CD4-positive, alpha-beta memory T cell (primary cell): ENCODE results near the gene RECQL5. TPM values are rescaled to one million over a fixed set of nuclear protein-coding genes. Genes with fewer than 3 reads are reported as not detected.
A peak's percentile ranks its signal among the peaks of the same experiment; 100 is the strongest.
"Not testable (repeated sequence)": the region's sequence is repeated elsewhere in the genome, so short reads cannot be mapped to it uniquely, and the experiment has no call there.

Experiments used
- CTCF ChIA-PET: fragments of 350-600 bp; sonication (Branson Sonifier 250); formaldehyde crosslinking; loops from one replicate; lab custom pipeline; 2021; ENCODE audit warnings: inconsistent platforms; ENCODE audit not compliant: partially characterized antibody; lab: Charles Lee
- POLR2A ChIA-PET: fragments of 350-600 bp; sonication (Branson Sonifier 250); formaldehyde crosslinking; loops from one replicate; lab custom pipeline; 2021; ENCODE audit not compliant: partially characterized antibody; lab: Charles Lee
- DNase-seq, 5 donors: peaks; one replicate each; pipeline versions ENCODE4 v3.0.0 to v3.0.0-alpha.2; 2020 to 2022; ENCODE audit warnings: mixed read lengths in 1 of 5
- H3K27ac ChIP-seq: one replicate; pipeline ENCODE4 v1.7.0; 2013; ENCODE audit warnings: low read depth, low read length
- H3K27me3 ChIP-seq: 2 replicates; pipeline ENCODE4 v1.7.0; 2013; ENCODE audit warnings: mild to moderate bottlenecking, low read length, moderate library complexity; ENCODE audit not compliant: insufficient read depth
- H3K36me3 ChIP-seq: 2 replicates; pipeline ENCODE4 v1.7.0; 2013; ENCODE audit warnings: mild to moderate bottlenecking, low read length, moderate library complexity; ENCODE audit not compliant: insufficient read depth
- H3K4me1 ChIP-seq: 2 replicates; pipeline ENCODE4 v1.7.0; 2013; ENCODE audit warnings: mild to moderate bottlenecking, low read length, moderate library complexity; ENCODE audit not compliant: insufficient read depth
- H3K4me3 ChIP-seq, 2 donors: one replicate each; pipeline ENCODE4 v1.7.0; 2013; ENCODE audit warnings: low read length in 2 of 2, mild to moderate bottlenecking in 1 of 2
- H3K9me3 ChIP-seq, 2 donors: one replicate each; pipeline ENCODE4 v1.7.0; 2013; ENCODE audit warnings: low read length in 2 of 2, control low read depth in 1 of 2; ENCODE audit not compliant: control insufficient read depth in 1 of 2
- H3K27ac Mint-ChIP-seq, 7 donors: one replicate each; pipeline ENCODE4 v1.8.0; 2020 to 2021; ENCODE audit warnings: mixed read lengths in 7 of 7, mild to moderate bottlenecking in 6 of 7, inconsistent platforms in 3 of 7, moderate library complexity in 3 of 7
- H3K27me3 Mint-ChIP-seq, 2 donors: one replicate each; pipeline ENCODE4 v1.8.0; 2020 to 2021; ENCODE audit warnings: mixed read lengths in 2 of 2
- H3K36me3 Mint-ChIP-seq, 2 donors: one replicate each; pipeline ENCODE4 v1.8.0; 2020 to 2021; ENCODE audit warnings: mixed read lengths in 2 of 2, inconsistent platforms in 1 of 2, mild to moderate bottlenecking in 1 of 2
- H3K4me1 Mint-ChIP-seq, 4 donors: one replicate each; pipeline ENCODE4 v1.8.0; 2020 to 2021; ENCODE audit warnings: mixed read lengths in 4 of 4, mild to moderate bottlenecking in 1 of 4
- H3K4me3 Mint-ChIP-seq, 8 donors: one replicate each; pipeline ENCODE4 v1.8.0; 2020 to 2021; ENCODE audit warnings: mixed read lengths in 8 of 8, mild to moderate bottlenecking in 7 of 8, moderate library complexity in 6 of 8, inconsistent platforms in 3 of 8
- H3K9me3 Mint-ChIP-seq, 8 donors: one replicate each; pipeline ENCODE4 v1.8.0; 2020 to 2021; ENCODE audit warnings: mixed read lengths in 8 of 8, mild to moderate bottlenecking in 5 of 8, inconsistent platforms in 3 of 8, moderate library complexity in 1 of 8
- intact Hi-C: fragments of 100-400 bp; cut with micrococcal nuclease; formaldehyde crosslinking; loops from one replicate; pipeline ENCODE4 v1.15.1; 2023
- polyA plus RNA-seq, 2 donors: library from polyadenylated mRNA; unstranded; fragments of 300-500 nt; fragmentation: Illumina TruSeq; gene quantifications; one replicate each; pipeline ENCODE4 v1.2.3, GENCODE V29; 2021
- total RNA-seq, 2 experiments: library from RNA; stranded (reverse); gene quantifications; one replicate each; pipeline ENCODE4 v1.2.3, GENCODE V29; 2021

The RECQL5 gene
- total and polyA plus RNA-seq, 4 experiments from 2014 or later = 6.4 to 59.1 (median 37.5) TPM

DNA sequence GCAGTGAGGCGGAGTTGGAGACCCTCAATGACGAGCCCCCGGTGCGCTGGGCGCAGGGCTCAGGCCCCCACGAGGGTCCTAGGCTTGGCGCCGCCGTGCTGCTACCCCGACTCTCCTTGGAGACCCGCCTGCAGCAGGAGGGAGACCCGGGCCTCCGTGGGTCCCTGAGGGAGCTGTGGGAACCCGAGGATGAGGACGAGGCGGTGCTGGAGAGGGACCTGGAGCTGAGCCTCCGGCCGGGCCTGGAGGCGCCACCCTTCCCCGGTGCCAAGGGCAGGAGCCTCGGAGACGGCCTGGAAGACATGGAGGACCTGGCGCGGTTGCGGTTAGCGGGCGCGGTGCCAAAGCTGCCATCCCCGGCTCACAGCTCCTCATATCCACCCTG lies 77.0 kb downstream of the RECQL5 start:
- ChIA-PET POLR2A (interaction anchor here (0.8 to 2.2 kb wide), 5 partner anchors 65 to 265 kb away, joined by 3 to 9 read pairs (median 3); partner anchors contain the start of genes LLGL2, TSEN54 and WBP2), CTCF (interaction anchor here (0.8 to 3.4 kb wide), 13 partner anchors 8 to 167 kb away, joined by 3 to 23 read pairs (median 4); partner anchors contain the start of genes SMIM5, TMEM94 and TSEN54)
- DNase-seq = no peak
- peak overlapping the region in 3 of 7 donors; percentile 63 to 82 (median 70) for H3K27ac Mint-ChIP-seq
- H3K36me3 ChIP-seq = no peaks in the 10 kb centered on the region
- no peak overlapping the region for H3K27ac ChIP-seq
- no peaks in the 10 kb centered on the region for H3K36me3 Mint-ChIP-seq
- peaks cover 0 to 4% of the 10 kb centered on the region in 2 donors for H3K27me3 Mint-ChIP-seq
- peaks cover 0 to 4% (median 0%) of the 10 kb centered on the region in 8 donors for H3K9me3 Mint-ChIP-seq
- peaks cover 18% of the 10 kb centered on the region for H3K4me1 ChIP-seq
- H3K9me3 ChIP-seq = no peaks in the 10 kb centered on the region
- no peak overlapping the region for H3K4me3 ChIP-seq
- peak overlapping the region in 2 of 8 donors; percentile 45 to 47 for H3K4me3 Mint-ChIP-seq
- no peaks in the 10 kb centered on the region for H3K27me3 ChIP-seq
- intact Hi-C loops = loop anchor here (1.0 to 2.0 kb wide), 3 partner anchors 65 to 164 kb away; partner anchors contain the start of genes LLGL2 and TSEN54
- peaks cover 0 to 6% (median 3%) of the 10 kb centered on the region in 4 donors for H3K4me1 Mint-ChIP-seq

DNA sequence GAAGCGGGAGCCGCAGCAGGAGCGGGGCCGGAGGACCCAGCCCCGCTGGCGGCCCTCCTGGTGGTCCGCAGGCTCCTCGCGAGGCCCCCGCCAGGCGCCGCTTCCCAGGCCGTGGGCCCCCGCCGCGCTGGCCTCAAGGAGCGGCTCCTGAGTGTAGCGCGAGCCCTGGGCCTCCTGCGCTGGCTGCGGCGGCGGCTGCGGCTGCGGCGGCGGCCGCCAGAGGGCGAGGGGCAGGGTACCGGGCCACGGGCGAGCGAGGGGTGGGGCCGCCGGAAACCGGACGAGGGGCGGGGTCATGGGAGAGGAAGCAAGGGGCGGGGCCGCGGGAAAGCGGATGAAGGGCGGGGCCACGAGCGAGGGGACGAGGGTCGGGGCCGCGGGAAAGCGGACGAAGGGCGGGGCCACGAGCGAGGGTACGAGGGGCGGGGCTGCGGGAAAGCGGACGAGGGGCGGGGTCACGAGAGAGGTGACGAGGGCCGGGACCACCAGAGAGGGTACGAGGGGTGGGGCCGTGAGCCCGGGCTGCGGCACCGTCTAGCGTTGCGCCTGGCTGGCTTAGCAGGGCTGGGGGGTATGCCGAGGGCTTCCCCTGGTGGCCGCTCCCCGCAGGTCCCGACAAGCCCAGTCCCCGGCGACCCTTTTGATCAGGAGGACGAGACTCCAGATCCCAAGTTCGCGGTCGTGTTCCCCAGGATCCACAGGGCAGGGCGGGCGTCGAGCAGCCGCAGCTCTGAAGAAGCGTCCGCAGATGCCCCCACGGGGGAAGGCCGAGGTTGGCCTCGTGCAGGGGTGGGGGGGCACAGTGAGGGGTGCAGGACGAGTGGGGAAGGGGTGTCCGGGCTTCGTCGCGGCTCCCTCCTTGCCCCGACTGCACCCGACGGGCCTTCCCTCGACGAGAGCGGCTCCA lies 77.7 kb downstream of the RECQL5 start:
- Histone ChIP-seq H3K36me3 (no peaks in the 10 kb centered on the region), H3K27ac (no peak overlapping the region), H3K4me1 (peaks cover 18% of the 10 kb centered on the region), H3K4me3 (peak overlapping the region in 1 of 2 donors; percentile 41), H3K27me3 (no peaks in the 10 kb centered on the region), H3K9me3 (no peaks in the 10 kb centered on the region)
- no peaks in the 10 kb centered on the region for H3K36me3 Mint-ChIP-seq
- POLR2A ChIA-PET = interaction anchor here (1.0 to 2.3 kb wide), 13 partner anchors 54 to 266 kb away, joined by 3 to 22 read pairs (median 4); partner anchors contain the start of genes LLGL2, TMEM94, TSEN54 and WBP2
- H3K27me3 Mint-ChIP-seq = peaks cover 0 to 4% of the 10 kb centered on the region in 2 donors
- intact Hi-C loops = loop anchor here (1.0 to 2.0 kb wide), 3 partner anchors 64 to 163 kb away; partner anchors contain the start of genes LLGL2 and TSEN54
- peaks cover 0 to 3% (median 0%) of the 10 kb centered on the region in 8 donors for H3K9me3 Mint-ChIP-seq
- peaks cover 0 to 6% (median 3%) of the 10 kb centered on the region in 4 donors for H3K4me1 Mint-ChIP-seq
- CTCF ChIA-PET = interaction anchor here (0.7 to 3.4 kb wide), 11 partner anchors 10 to 161 kb away, joined by 3 to 23 read pairs (median 5); partner anchors contain the start of gene TSEN54
- H3K27ac Mint-ChIP-seq = peak overlapping the region in 5 of 7 donors; percentile 57 to 88 (median 86)
- peak; percentile 85 to 93 (median 92) for DNase-seq
- peak overlapping the region; percentile 68 to 83 (median 78) for H3K4me3 Mint-ChIP-seq

DNA sequence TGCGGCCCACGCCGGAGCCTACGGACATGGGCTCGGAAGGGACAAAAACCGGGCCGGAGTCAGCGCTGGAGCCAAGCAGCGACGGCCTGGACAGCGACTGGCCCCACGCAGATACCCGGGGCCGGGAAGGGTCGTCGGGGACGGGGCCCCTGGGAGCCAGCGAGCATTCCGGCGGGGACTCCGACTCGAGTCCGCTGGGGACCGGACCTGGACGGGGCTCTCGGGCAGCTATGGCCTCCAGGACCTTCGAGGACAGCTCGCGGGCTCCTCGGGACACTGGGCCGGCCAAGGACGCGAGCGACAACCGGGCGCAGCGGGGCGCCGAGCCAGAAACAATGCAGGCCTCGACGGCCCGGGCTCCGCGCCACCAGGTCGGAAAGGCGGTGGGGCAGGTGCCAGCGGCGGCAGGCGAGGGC lies 78.3 kb downstream of the RECQL5 start:
- no peak overlapping the region for H3K27ac Mint-ChIP-seq
- Histone ChIP-seq H3K36me3 (no peaks in the 10 kb centered on the region), H3K9me3 (no peaks in the 10 kb centered on the region), H3K27ac (peak overlapping the region; percentile 10), H3K27me3 (no peaks in the 10 kb centered on the region), H3K4me3 (peak overlapping the region in 1 of 2 donors; percentile 35), H3K4me1 (peaks cover 18% of the 10 kb centered on the region)
- peak overlapping the region in 3 of 8 donors; percentile 46 to 70 (median 48) for H3K4me3 Mint-ChIP-seq
- no peak for DNase-seq
- H3K9me3 Mint-ChIP-seq = peaks cover 0 to 3% (median 0%) of the 10 kb centered on the region in 8 donors
- H3K4me1 Mint-ChIP-seq = peaks cover 0 to 6% (median 3%) of the 10 kb centered on the region in 4 donors
- ChIA-PET POLR2A (interaction anchor here (1.0 to 2.3 kb wide), 11 partner anchors 53 to 266 kb away, joined by 3 to 22 read pairs (median 4); partner anchors contain the start of genes LLGL2, TMEM94 and TSEN54), CTCF (interaction anchor here (0.7 to 1.4 kb wide), 6 partner anchors 10 to 161 kb away, joined by 3 to 5 read pairs (median 4); partner anchors contain the start of gene TSEN54)
- no peaks in the 10 kb centered on the region for H3K36me3 Mint-ChIP-seq
- intact Hi-C loops = loop anchor here (1.0 to 2.0 kb wide), 3 partner anchors 64 to 162 kb away; partner anchors contain the start of genes LLGL2 and TSEN54
- H3K27me3 Mint-ChIP-seq = peaks cover 0 to 4% of the 10 kb centered on the region in 2 donors

DNA sequence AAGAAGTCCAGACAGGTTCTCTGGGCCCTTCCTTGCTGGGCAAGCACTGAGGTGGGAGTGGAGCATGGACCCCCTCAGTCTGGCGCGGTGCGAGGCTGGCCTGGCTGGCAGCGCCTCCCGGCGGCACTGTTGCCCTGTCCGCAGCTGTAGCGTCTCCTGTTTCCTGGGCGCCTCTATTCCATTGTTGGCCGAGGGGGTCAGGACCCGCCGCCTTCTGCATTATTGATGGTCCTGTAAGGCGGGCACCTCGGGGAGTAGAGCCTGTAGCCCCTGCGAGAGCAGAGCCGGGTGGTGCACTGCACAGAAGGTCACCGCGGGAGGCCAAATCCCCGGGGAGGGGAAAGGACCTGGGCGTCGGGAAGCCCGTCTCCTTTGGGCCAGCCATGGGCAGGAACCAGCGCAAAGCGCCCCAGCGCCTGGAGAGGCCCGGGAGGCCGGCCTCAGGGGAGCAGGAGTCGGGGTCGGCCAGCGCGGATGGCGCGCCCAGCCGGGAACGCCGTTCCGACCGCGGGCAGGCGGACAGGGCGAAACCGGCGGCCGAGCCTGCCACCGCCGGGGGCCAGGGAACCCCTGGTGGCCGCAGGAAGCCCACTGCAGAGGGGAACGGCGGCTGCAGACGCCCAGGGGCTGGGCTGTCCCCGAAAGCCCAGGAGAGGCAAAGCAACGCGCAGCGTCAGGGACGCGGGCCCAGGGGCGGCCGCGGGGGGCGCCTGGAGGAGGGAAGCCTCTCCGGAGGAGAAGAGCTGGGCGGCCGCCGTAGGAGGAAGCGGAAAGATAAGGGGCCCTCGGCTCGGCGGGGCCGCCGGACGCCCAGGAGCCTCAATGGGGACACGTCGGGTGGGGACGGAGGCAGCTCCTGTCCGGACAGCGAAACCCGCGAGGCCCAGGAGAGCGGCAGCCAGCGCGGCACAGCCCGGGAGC lies 79.0 kb downstream of the RECQL5 start, which contains the start of gene MYO15B:
MYO15B (plus strand) TSS at position 126 of the 921 bp plus-strand sequence; CDS start at position 384, 258 bp downstream.
- Mint-ChIP-seq H3K9me3 (peaks cover 0 to 3% (median 0%) of the 10 kb centered on the region in 8 donors), H3K4me1 (peaks cover 0 to 6% (median 3%) of the 10 kb centered on the region in 4 donors), H3K27me3 (peaks cover 0 to 4% of the 10 kb centered on the region in 2 donors), H3K36me3 (no peaks in the 10 kb centered on the region), H3K27ac (peak within 1 kb of the TSS in 4 of 7 donors; percentile 29 to 52 (median 48)), H3K4me3 (peak within 1 kb of the TSS; percentile 36 to 70 (median 52))
- no peaks in the 10 kb centered on the region for H3K27me3 ChIP-seq
- H3K27ac ChIP-seq = peak within 1 kb of the TSS; percentile 10
- H3K36me3 ChIP-seq = no peaks in the 10 kb centered on the region
- intact Hi-C loops = loop anchor here (2.0 kb wide), 1 partner anchor 63 kb away; the partner anchor contains the start of gene LLGL2
- ChIA-PET CTCF (interaction anchor here (0.7 to 1.4 kb wide), 6 partner anchors 9 to 160 kb away, joined by 3 to 5 read pairs (median 4); partner anchors contain the start of gene TSEN54), POLR2A (interaction anchor here (1.0 to 2.3 kb wide), 11 partner anchors 53 to 265 kb away, joined by 3 to 22 read pairs (median 4); partner anchors contain the start of genes LLGL2, TMEM94 and TSEN54)
- H3K4me1 ChIP-seq = peaks cover 18% of the 10 kb centered on the region
- peak within 1 kb of the TSS in 1 of 2 donors; percentile 35 for H3K4me3 ChIP-seq
- peak in 4 of 5 donors; percentile 34 to 59 (median 46) for DNase-seq
- H3K9me3 ChIP-seq = no peaks in the 10 kb centered on the region

DNA sequence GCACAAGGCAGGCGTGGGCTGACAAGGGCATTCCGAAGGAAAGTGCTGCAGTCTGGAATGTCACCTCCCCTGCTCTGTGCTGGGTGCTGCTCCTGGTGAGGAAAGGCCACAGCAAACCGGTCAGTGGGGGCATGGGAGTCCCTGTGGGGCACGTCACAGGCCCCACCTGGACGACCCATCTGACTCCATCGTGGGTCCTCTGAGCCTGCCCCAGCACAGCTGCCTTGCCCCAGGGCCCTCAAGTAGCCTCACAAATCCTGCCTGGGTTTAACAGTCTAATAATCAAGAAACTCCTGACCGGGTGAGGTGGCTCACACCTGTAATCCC lies 82.1 kb downstream of the RECQL5 start:
- no peak overlapping the region for H3K4me3 ChIP-seq
- peaks cover 0 to 5% (median 0%) of the 10 kb centered on the region in 8 donors for H3K9me3 Mint-ChIP-seq
- peaks cover 17% of the 10 kb centered on the region for H3K4me1 ChIP-seq
- H3K27me3 ChIP-seq = no peaks in the 10 kb centered on the region
- peak overlapping the region in 1 of 7 donors; percentile 48 for H3K27ac Mint-ChIP-seq
- no peak overlapping the region for H3K27ac ChIP-seq
- CTCF ChIA-PET = interaction anchor here (1.4 kb wide), 1 partner anchor 169 kb away, joined by 5 read pairs; no protein-coding TSS in a partner anchor
- peaks cover 0 to 12% of the 10 kb centered on the region in 2 donors for H3K27me3 Mint-ChIP-seq
- peaks cover 5 to 9% (median 7%) of the 10 kb centered on the region in 4 donors for H3K4me1 Mint-ChIP-seq
- POLR2A ChIA-PET = no interaction called here
- no peak for DNase-seq
- H3K4me3 Mint-ChIP-seq = no peak overlapping the region
- intact Hi-C loops = no loop called here
- H3K9me3 ChIP-seq = no peaks in the 10 kb centered on the region
- no peaks in the 10 kb centered on the region for H3K36me3 Mint-ChIP-seq
- H3K36me3 ChIP-seq = no peaks in the 10 kb centered on the region

DNA sequence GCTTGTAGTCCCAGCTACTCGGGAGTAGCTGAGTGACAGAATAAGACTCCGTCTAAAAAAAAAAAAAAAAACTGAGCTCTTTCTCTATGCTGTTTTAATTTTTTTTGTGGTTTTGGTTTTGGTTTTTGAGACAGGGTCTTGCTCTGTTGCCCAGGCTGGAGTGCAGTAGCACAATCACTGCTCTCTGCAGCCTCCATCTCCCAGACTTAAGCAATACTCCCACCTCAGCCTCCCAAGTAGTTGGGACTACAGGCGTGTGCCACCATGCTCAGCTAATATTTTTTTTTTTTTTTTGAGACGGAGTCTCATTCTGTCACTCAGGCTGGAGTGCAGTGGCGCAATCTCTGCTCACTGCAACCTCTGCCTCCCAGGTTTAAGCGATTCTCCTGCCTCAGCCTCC lies 83.8 kb downstream of the RECQL5 start:
- CTCF ChIA-PET = interaction anchor here (1.1 to 1.2 kb wide), 2 partner anchors 14 to 20 kb away, joined by 3 to 4 read pairs; no protein-coding TSS in a partner anchor
- H3K27ac ChIP-seq, H3K4me1 ChIP-seq, DNase-seq, intact Hi-C loops, H3K9me3 ChIP-seq, H3K27me3 ChIP-seq, H3K4me1 Mint-ChIP-seq, H3K36me3 ChIP-seq, H3K9me3 Mint-ChIP-seq, H3K4me3 Mint-ChIP-seq, H3K4me3 ChIP-seq, H3K27ac Mint-ChIP-seq, H3K36me3 Mint-ChIP-seq: not testable (repeated sequence)
- H3K27me3 Mint-ChIP-seq = peaks cover 0 to 12% of the 10 kb centered on the region in 2 donors
- POLR2A ChIA-PET = interaction anchor here (0.6 to 0.9 kb wide), 3 partner anchors 83 to 309 kb away, joined by 3 to 4 read pairs (median 3); partner anchors contain the start of gene RECQL5
